Sigmoid colon (tissue), 4 donors: ENCODE measurements around the gene DYSF.

Experiments used
- POLR2A ChIP-seq, 2 donors: fragments of 450-650 bp; IDR thresholded peaks; one replicate each; pipeline ENCODE4 v1.6.1; 2016; ENCODE audit warnings: antibody characterized with exemption in 2 of 2, mild to moderate bottlenecking in 2 of 2, moderate library complexity in 2 of 2
- POLR2AphosphoS5 ChIP-seq, 4 donors: sonication (generic); formaldehyde crosslinking; IDR thresholded peaks; one replicate each; pipeline ENCODE4 v1.6.1; 2017; ENCODE audit warnings: antibody characterized with exemption in 4 of 4
- TF ChIP-seq, protein P1 (sequence below), 4 experiments: fragments of 450-650 bp in 3 of 4; fragments of 200-600 bp in 1 of 4; IDR thresholded peaks; one replicate each; pipeline ENCODE4 v1.5.1; 2016 to 2019; ENCODE audit warnings: antibody characterized with exemption in 4 of 4, mild to moderate bottlenecking in 3 of 4, moderate library complexity in 2 of 4

DNA sequence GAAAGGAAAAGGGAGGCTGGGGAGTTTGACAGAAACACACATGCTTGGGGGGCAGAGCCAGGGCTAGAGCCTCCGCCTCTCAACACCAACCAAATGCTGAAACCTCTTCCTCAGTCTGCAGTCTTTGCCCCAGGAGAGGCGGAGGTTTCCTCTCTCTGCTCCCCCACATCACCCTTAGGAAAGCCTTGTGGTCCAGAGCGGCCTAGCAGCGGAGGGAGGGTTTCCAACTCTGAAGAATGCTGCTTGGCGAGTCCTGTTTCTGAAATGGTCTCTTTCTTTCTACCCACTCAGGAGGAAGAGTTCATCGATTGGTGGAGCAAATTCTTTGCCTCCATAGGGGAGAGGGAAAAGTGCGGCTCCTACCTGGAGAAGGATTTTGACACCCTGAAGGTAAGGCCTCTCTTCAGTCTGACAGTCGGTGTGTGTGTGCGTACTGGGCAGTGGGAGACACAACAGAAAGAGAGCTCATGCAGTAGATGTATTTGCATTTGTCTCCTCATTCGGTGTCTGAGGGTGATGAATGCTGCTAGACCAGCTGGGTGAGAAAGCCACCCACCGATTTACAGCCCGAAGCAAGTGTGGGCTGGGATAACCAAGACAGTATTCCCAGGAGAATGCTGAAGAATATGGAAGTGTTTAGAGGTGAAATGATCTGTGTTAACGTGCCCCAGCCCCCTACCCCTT, 190.5 kb downstream of the DYSF start:
- TF ChIP-seq, protein P1, sequence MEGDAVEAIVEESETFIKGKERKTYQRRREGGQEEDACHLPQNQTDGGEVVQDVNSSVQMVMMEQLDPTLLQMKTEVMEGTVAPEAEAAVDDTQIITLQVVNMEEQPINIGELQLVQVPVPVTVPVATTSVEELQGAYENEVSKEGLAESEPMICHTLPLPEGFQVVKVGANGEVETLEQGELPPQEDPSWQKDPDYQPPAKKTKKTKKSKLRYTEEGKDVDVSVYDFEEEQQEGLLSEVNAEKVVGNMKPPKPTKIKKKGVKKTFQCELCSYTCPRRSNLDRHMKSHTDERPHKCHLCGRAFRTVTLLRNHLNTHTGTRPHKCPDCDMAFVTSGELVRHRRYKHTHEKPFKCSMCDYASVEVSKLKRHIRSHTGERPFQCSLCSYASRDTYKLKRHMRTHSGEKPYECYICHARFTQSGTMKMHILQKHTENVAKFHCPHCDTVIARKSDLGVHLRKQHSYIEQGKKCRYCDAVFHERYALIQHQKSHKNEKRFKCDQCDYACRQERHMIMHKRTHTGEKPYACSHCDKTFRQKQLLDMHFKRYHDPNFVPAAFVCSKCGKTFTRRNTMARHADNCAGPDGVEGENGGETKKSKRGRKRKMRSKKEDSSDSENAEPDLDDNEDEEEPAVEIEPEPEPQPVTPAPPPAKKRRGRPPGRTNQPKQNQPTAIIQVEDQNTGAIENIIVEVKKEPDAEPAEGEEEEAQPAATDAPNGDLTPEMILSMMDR (IDR thresholded peaks at IDR 0.05) = no peak
- TF ChIP-seq POLR2AphosphoS5 (IDR thresholded peaks at IDR 0.05) = no peak
- no peak for TF ChIP-seq POLR2A (IDR thresholded peaks at IDR 0.05)
